NCI-H1436 (cell line): ENCODE data around the gene EPSTI1.

Experiments
- DNase-seq: peaks from one replicate; lab custom pipeline; 2025; lab: John Stamatoyannopoulos, UW

Gene EPSTI1

DNA sequence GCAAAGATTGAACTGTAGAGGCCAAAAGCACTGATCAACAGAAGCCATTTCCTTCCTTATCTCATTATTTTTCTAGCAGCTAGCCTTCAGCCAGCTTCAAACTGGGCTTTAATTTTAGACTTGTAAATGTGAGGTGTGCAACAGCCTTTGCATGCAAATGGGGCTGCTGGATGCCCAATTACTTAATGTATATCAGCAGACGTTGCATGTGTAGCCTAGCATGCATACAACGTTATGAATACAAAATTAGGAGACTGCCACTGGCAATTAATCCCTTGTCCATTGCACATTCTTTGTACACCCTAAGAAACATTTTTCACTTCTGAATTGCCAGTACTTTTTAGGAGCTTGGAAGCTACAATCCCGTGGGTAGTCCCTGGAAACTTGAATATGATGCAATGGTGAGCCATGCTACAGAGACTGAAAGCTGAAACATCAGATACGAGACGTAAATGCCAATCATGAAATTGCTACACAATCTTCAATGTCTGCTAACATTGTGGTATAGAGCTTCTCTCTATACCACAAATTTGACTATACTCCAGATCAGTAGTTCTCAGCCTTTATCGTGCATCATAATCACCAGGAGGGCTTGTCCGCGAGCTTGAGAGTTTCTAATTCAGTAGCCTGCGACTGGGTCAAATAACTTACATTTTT is 20.2 kb downstream of the EPSTI1 start:
- no peak for DNase-seq

DNA sequence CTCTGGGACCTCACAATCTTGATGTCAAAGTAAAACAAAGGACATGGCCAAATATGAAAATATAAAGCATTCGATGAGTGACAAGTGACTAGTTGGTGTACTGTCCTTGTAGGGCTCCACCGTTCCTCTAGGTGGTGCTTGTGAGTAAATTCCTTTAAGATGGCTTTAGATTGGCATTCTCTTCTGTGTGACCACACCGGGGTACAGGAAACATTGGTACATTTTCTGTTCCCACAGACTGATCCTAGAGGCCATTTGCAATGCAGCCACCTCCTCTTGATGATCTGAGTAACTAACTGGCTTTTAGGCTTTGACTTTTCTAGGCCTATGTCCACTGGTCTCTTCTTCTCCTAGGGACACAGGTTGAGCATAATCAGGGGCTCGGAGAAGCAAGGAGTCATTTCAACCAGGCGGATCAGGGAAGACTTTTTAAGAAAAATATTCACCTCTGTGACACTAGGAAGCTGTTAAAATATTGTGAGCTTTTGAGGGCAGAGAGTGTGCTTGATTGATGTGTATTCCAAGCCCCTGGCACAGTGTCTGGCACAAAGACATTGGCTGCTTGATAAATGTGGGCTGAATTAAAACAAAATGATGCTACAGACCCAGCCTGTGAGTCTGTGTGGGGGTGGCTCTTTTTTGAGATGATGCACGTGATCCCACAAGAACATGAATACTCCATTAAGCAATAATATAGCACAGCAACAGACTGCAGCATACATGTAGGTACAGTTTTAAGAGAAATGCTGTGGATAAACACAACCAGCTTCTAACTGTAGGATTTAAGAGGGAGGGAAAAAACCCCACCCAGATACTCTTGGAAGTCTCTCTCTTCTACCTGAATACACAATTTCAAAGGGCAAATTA is 21.0 kb downstream of the EPSTI1 start:
- DNase-seq: no peak

DNA sequence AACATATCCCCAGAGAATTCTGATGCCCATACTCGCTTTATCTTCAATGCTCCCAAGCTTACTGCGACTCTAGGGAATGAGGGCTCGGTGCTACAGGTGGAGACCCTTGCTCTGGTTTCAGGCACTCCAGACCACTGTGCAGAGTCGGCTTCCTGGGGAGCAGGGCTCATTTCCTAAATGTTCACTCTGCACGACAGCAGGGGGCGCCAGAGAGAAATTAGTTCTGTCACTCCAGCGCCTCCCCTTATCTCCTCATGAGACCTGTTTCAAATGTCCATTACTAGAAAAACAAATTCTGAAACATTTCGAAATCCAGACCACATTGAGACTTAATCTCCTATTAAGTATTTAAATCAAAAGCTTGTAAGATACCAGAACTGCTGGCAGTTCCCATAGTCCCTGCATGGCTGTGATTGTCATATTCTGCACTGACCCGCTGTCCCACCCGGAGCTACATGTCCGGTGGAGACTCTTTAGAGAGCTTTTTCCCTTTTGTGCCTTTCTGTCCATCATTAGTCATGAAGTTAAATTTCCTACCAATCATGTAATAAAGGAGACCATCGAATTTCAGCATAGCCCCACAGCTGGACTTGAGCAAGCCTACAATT is 22.4 kb downstream of the EPSTI1 start:
- DNase-seq: no peak

DNA sequence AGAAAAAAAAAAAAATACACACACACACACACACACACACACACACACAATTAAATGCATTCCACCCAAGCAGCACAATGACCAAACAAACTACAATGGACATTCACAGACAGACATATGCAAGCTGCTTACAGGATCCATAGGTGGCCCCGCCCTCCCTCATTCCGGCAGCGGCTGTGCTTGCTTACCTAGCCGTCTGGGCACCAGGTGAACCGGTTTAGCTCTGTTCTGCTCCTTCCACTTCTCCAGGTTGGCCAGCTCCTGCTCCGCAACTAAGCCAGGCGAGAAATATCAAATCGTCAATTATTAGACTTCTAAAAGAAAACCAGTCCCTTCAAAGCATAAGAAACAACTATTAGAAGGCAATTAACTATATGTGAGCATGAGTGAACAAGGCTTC is 23.1 kb downstream of the EPSTI1 start:
- no peak for DNase-seq

DNA sequence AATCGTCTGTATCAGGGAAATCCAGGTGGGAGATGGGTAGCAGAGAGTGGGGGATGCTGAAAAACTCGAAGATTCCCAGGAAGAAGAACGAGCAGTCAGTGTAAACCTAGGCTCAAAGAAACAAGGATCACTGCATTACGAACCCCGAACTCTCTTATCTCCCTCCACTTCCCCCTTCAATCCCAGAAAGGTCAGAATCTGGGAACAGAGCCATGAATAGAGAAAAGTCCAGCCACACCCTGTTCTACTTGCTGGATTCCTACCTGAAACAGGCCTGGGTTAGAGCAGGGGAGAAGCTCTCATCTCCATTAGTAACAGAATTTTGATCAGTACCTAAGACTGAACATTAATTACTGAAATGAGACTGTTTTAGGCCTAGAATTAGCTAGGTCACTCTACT is 24.4 kb downstream of the EPSTI1 start:
- DNase-seq: no peak

DNA sequence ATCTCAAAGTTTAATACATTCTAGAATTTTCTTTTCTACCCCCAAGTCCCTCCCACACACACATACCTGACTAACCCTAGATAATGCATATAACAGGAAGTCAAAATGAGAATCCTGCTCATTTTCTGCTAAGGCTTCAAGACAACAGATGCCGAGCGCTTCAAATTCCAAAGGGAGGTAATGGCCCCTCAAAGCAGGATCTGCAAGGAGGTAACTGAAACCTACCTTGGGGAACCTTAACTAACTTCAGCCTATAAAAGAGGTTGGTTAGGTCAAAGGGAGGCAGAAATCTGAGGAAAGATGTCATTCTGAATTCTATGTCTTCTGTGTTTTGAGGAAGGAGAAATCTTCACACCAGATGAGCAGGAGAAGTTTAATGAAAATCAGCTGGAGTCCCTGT is 26.8 kb downstream of the EPSTI1 start:
- no peak for DNase-seq

DNA sequence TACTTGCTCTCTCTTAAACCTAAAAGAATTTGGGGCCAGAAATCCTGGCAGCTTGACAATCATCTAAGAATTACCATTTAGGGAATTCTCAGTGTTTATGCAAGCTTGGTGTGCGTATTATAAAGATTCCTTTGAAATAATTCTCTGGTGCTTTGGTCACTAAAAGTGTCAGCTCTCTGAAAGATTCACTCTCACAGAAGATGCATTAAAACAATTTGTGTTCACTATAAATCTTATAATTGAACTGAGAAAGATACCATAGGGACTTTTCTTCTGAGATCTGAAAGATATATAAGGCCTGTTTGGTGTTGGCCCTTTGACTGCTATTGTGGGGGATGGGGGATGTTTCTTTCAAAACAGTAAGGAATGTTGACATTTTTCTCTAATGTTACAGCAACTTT is 27.3 kb downstream of the EPSTI1 start:
- DNase-seq: no peak

DNA sequence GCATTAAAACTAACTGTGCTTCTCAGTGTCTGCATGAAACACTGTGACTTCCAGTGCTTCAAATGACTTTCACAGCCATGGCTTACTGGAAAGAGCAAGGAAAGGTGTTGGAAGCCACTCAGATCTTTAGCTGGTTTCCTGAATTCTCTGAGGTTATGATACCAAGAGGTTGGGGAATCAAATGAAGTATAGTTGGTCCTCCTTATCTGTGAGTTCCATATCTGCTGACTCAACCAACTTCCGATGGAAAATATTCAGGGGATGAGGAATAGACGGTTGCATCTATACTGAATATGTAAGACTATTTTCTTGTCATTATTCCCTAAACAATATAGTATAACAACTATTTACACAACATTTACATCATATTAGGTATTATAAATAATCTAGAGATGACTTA is 32.4 kb downstream of the EPSTI1 start:
- DNase-seq: no peak

DNA sequence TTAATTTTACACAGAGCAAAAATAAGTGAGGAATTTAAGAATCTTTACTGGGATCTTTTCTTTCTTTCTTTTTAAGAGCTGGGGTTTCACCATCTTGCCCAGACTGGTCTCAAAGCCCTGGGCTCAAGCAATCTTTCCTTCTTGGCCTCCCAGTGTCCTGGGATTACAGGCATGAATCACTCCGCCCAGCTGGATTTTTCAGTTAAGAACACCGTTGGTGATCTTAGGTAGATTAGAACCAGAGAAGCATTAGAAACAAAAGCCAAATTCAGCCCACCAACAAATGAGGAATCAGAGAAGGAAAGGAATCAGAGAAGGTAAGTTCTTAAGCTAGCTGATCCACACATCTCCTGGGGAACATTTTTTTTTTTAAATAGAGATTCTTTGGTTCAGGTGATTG is 34.2 kb downstream of the EPSTI1 start:
- DNase-seq: no peak

DNA sequence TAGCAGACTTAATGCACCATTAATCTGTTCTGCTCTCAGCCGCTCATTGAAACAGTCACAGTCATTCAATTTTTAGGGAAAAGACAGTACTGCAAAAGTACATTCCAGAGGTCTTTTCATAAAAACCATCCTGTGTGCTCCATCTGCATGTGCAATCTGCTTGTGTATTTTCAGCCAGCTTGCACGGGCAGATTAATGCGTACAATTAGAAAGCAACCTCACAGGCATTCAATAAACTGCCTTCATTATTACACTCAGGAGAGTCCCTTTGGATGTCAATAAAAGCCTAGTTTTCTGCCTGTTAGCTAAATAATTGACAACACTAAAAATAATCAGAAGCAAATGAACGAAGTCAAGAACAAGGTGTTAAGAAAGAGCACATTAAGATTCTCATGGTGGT is 41.9 kb downstream of the EPSTI1 start:
- no peak for DNase-seq

DNA sequence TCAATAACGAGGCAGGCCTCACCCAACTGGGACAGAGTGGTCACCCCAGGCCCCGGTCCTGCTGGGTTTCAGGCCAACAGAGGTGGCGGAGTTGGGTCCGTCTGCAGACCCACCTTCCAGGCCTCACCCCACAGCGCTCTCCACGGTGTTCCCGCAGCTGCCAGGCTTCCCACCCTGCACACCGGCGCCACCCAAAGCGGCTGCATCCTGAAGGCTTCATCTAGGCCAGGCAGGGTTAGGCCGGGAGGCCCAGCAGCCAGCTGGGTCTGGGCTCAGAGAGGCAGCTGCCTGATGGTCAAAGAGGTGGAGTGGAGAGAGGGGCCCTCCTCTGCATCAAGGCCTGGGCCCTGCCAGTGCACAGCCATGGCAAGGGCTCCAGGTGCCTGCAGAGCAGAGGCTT is 44.1 kb downstream of the EPSTI1 start:
- no peak for DNase-seq

DNA sequence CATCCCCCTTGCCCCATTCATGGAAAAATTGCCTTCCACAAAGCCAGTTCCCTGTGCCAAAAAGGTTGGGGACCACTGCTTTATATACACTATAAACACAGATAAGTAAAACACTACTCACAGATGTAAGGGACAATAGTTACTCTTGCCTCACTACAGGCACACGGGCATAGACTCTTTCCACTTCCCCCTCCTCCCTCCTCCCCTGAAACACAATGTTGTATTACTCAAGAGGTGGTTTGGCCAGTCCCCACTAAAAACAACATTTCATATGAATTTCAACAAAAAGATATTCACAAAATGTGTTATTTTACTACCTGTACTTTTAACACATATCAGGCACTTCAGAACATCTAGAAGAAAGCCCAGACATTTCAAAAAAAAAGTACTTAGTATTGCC is 45.1 kb downstream of the EPSTI1 start:
- DNase-seq: no peak

DNA sequence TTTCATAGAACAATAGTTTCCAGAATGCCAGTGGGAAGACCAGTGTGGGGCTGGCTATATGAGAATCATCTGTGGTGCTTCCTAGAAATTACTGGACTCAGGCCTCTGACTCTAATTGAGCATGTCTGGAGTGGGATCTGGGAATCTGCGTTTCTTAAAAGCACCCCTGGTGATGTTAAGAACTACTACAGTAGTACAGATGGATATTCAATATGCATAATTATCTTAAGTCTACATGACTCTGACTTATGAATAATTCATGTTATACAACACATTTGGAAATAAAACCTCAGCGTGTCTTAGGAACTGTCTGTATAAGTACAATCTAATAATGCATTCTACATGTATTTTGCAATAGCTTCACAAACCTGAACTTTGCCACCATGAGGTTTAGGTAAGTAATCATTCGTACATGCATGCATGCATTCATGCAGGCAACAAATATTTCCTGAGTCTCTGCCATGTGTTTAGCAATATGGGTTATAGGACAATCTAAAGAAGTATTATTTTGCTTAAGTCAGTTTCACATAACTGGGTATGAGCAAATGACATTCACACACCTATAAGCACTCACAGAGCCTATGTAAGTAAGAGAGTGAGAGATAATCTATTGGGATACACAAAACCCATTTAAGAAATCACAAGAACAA is 62.0 kb downstream of the EPSTI1 start:
- no peak for DNase-seq

DNA sequence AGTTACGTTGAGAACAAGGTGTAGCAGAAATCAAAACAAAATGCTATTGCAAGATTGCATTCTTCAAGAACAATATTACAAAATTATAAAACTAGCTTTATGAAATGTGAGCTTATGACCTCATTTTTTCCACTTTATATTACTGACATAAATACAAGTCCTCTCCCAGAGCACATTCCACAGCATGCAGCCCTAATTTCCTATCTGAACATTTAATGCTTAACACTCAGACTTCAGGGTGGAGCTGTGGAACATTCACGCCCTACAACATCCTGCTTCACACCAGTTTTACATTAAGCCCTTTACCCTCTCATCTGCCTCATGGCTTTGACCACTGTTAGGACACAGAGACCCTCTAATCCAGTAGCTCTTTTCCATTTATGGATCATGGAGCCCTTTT is 65.5 kb downstream of the EPSTI1 start:
- no peak for DNase-seq

DNA sequence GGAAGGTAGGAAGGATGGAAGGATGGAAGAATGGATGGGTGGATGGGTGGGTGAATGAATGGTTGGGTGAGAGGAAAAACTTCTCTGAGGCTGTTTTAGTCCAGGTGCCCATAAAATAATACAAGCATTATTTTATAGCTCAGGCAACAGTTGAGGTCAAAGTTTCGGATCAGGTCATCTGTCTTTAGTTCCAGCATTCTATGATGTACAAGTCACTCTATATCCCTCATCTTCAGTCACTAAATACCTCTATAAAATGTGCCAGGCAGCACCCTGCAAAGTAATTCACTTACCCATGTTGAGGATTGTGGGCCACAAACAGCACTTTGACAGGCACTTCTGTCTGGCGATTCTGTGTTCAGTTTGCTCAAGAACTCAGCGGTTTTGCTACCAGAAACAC is 66.0 kb downstream of the EPSTI1 start:
- no peak for DNase-seq

DNA sequence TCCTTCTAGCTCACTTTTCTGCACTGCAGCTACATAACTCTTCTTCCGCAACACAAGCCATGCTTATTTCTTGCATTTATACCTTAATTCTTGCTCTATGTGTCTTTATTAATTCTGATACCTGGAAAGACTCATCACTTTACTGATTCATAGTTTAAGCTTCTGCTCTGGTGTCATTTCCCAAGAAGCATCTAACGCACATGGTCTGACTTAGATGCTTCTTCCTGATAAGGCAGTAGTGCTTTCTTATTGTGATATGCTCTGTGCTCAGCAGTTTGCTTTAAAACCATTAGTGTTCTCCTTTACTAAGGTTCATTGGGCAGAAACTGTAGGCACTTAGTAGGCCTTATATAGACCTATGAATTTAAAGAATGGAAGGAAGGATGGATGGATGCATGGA is 66.4 kb downstream of the EPSTI1 start:
- no peak for DNase-seq

DNA sequence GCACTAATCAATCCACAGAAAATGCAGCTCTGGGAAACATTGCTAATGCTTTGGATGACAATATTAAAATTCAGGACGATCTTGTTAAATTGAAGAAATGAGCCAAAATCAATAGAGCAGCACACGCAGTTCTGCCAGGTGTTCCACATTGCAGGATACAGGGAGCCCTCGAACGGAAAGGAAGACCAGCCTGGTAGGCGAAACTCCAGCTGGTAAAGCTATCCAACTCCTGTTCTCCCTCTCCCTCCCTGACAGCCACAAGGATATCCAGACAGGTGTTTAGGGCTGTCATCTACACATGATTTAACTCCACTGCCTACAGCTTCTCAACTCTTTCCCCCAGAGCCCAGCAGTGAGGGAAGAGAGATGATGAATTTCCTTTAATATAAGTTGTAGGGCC is 67.7 kb downstream of the EPSTI1 start:
- DNase-seq: no peak

DNA sequence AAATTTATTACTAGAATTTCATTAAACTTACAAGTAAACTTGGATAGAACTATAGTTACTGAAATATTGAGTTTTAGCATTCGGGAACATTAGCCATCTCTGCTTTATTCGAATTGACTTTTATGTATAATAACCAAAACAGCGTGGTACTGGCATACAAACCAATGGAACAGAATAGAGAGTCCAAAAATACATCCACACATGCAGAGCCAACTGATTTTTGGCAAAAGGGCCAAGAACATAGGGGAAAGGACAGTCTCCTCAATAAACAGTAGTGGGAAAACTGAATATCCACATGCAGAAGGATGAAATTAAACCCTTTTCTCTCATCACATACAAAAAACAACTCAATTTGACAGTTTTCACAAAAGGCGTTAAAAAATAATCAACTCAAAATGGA is 84.3 kb downstream of the EPSTI1 start:
- no peak for DNase-seq

DNA sequence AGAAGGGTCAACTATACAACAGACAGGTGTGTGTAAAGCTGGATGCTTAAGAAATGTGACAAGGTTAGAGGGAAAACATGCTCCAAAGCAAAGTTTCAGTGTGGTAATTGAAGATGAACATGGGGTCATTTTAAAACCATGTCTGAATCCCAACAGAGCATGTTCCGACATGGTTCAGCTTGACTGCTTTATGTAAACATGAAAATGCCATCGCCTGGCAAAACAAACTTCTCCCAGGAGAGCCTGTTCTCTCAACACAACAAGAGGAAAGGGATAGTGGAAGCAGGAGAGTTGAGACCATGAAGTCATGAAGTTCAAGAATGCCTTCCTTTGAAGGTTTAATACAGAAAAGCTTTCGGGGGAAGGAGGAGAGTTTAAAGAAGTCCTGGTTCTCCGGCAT is 85.8 kb downstream of the EPSTI1 start:
- DNase-seq: no peak

DNA sequence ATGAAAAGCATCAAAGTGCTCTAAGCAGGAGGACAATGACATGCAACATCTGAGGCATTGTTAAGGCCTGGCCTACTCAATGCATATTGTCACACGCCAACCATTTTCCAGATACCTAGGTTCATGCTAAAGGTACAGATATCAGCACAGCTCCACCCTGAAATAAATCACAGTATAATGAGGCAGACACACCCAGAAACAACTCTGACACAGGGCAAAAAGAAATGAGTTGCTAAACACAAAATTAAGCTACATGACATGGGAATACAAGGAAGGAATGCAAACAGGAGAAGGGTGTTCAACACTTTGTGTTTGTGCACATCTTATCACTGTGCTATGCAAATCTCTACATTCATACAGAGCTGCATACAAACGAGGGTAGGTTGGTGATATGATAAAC is 86.5 kb downstream of the EPSTI1 start:
- no peak for DNase-seq

DNA sequence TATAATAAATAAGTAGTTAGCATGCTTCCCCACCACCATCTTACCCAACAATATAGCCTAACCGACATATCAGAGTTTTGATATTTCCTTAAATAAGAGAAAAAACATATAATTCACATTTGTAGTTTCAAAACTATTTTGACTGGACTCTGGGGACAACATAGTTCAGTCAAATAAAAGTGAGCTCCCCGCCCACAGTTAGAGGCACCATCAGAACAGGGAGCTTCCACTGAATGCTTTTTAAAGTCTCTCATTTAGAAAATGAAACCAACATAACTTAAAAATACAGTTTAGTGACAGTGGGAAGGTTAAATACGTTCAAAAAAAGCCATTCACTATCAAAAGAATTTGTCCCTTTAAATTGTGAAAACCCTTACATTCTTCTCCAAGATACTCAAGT is 92.8 kb downstream of the EPSTI1 start:
- DNase-seq: no peak

DNA sequence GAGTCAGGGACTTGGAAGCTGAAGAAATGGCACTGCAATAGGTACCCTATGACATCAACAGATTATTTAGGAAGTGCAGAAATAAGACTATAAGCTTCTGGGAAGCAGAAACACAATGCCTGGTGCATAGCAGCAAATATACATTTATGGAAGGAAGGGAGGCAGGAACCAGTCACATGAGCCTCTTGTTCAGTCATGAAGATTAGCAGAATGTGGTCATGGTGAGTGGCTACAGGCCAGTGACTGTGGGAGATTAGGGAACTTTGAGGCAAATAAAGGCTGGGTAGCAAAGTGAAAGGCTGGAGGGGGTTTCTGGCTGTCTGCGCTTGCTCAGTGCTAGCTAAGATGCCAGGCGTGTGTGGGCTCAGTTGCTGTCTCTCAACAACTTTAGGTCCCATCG is 96.3 kb downstream of the EPSTI1 start:
- no peak for DNase-seq

DNA sequence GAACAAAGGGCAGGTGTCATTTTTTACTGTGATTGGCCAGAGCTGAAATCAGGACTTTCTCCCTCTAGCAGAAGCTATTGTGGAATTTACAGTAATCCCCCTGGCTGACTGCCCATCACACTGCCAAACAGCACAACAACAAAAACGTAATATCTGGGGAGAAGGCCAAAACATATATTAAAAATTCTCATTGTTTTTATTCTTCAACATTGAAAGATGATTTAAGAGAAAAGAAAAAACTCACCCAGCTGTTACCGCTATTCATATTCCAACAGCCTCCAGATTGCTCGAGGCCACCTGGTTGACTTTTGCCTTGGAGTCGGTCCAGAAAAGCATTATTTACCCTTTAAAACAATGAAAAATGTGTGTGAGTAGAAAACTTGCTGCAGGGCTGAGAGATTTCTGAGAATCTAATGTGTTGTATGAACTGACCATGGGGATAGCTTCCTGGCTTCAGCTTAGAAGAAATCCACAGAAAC is 97.2 kb downstream of the EPSTI1 start:
- no peak for DNase-seq
